A172 (cell line): ENCODE data around the gene RBM19. TPM values are rescaled to one million over a fixed set of nuclear protein-coding genes. Genes with fewer than 3 reads are reported as not detected.
A peak's percentile ranks its signal among the peaks of the same experiment; 100 is the strongest.
"Not testable (repeated sequence)": the region's sequence is repeated elsewhere in the genome, so short reads cannot be mapped to it uniquely, and the experiment has no call there.

ENCODE experiments used
- DNase-seq: peaks from one replicate; pipeline ENCODE4 v3.0.0-alpha.2; 2015; ENCODE audit warnings: low spot score
- total RNA-seq: library from RNA; depleted of rRNA; stranded (reverse); fragments of >200 nt; shearing (Covaris generic); gene quantifications from 2 replicates; pipeline ENCODE4 v1.2.3, GENCODE V29; 2014; rRNA removed

Gene RBM19
- 13.0 and 15.1 TPM in 2 replicates for total RNA-seq

- peak; percentile 93 for DNase-seq
Observed at GRCh38 chr12:113965951-113966797, at the start of gene RBM19. RBM19 (minus strand) TSS chr12:113966325; CDS start chr12:113966227, 98 bp downstream.

GRCh38 chr12:114015851-114016250 lies 49.7 kb upstream of the RBM19 start:
- DNase-seq, result no peak

GRCh38 chr12:114013575-114014345 lies 47.6 kb upstream of the RBM19 start:
- peak; percentile 42 for DNase-seq

- DNase-seq, result no peak
Observed at GRCh38 chr12:114012744-114013431, 46.8 kb upstream of the RBM19 start.

- no peak for DNase-seq
Observed at GRCh38 chr12:114011711-114012110, 45.6 kb upstream of the RBM19 start.

GRCh38 chr12:114006482-114007425 lies 40.6 kb upstream of the RBM19 start:
- no peak for DNase-seq

GRCh38 chr12:114004402-114004801 lies 38.3 kb upstream of the RBM19 start:
- no peak for DNase-seq

GRCh38 chr12:114003286-114003685 lies 37.2 kb upstream of the RBM19 start:
- DNase-seq, result no peak

GRCh38 chr12:114001511-114002340 lies 35.6 kb upstream of the RBM19 start:
- DNase-seq, result no peak

- no peak for DNase-seq
Observed at GRCh38 chr12:114000861-114001260, 34.7 kb upstream of the RBM19 start.

GRCh38 chr12:114000261-114000660 lies 34.1 kb upstream of the RBM19 start:
- DNase-seq, result not testable (repeated sequence)

- no peak for DNase-seq
Observed at GRCh38 chr12:113997365-113997764, 31.2 kb upstream of the RBM19 start.

GRCh38 chr12:113996026-113996425 lies 29.9 kb upstream of the RBM19 start:
- DNase-seq, result no peak

- DNase-seq, result no peak
Observed at GRCh38 chr12:113994051-113994450, 27.9 kb upstream of the RBM19 start.

GRCh38 chr12:113992751-113993150 lies 26.6 kb upstream of the RBM19 start:
- DNase-seq, result not testable (repeated sequence)

- DNase-seq, result no peak
Observed at GRCh38 chr12:113991224-113992044, 25.3 kb upstream of the RBM19 start.

- no peak for DNase-seq
Observed at GRCh38 chr12:113990250-113991223, 24.4 kb upstream of the RBM19 start.

- no peak for DNase-seq
Observed at GRCh38 chr12:113988976-113989375, 22.9 kb upstream of the RBM19 start.
